DOHH2 (cell line): ENCODE results near the gene MFRP.
A peak's percentile ranks its signal among the peaks of the same experiment; 100 is the strongest.

Experiments used
- EZH2phosphoT487 ChIP-seq: fragments of 200-600 bp; sonication (generic); IDR thresholded peaks from 2 replicates; pipeline ENCODE4 v1.6.1; 2017; ENCODE audit warnings: borderline replicate concordance, mild to moderate bottlenecking, antibody characterized with exemption, low read length, moderate library complexity, mixed read lengths
- TF ChIP-seq, protein P1 (sequence below): fragments of 200-600 bp; sonication (generic); IDR thresholded peaks from one replicate; pipeline ENCODE4 v1.5.1; 2014; ENCODE audit warnings: antibody characterized with exemption, mild to moderate bottlenecking, low read depth, low read length; ENCODE audit not compliant: poor library complexity, severe bottlenecking

DNA sequence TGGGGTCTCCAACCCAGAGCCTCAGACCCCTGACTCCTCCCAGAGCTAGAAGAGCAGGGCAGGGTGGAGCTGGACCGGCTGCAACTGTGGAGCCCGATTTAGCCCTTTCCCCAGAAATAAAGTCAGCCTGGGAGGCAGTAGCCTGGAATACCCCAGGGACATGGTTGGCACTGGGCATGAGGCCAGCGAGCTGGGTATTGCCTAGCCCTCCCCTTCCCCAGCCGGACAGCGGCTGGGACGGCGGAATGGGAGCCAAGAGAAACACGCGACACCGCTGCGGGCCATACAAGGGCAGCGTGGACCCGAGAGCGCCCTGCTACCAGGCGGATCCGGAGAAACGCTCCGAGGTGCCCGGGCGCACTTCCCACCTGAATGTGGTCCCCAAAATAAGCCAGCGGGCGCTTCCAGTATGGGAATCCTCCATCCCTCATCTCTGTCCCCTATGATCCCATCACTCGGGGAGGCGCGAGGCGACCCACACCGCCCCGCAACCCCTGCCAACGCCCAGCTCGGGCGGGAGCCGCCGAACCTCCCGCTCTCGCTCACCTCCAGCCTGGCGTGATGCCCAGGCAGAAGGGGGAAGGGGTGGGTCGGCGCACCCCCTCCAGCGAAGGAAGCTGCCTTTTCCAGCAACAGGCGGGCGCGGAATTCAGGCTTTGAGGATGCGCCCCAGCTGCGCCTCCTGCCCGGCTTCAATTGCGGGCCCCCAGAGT is 30.3 kb downstream of the MFRP start:
- TF ChIP-seq, protein P1, sequence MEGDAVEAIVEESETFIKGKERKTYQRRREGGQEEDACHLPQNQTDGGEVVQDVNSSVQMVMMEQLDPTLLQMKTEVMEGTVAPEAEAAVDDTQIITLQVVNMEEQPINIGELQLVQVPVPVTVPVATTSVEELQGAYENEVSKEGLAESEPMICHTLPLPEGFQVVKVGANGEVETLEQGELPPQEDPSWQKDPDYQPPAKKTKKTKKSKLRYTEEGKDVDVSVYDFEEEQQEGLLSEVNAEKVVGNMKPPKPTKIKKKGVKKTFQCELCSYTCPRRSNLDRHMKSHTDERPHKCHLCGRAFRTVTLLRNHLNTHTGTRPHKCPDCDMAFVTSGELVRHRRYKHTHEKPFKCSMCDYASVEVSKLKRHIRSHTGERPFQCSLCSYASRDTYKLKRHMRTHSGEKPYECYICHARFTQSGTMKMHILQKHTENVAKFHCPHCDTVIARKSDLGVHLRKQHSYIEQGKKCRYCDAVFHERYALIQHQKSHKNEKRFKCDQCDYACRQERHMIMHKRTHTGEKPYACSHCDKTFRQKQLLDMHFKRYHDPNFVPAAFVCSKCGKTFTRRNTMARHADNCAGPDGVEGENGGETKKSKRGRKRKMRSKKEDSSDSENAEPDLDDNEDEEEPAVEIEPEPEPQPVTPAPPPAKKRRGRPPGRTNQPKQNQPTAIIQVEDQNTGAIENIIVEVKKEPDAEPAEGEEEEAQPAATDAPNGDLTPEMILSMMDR, result no peak
- peak; percentile 77 for TF ChIP-seq EZH2phosphoT487
